T-helper 17 cell (primary cell): ENCODE measurements around the gene C5orf24. TPM values are rescaled to one million over a fixed set of nuclear protein-coding genes. Genes with fewer than 3 reads are reported as not detected.
A peak's percentile ranks its signal among the peaks of the same experiment; 100 is the strongest.
"Not testable (repeated sequence)": the region's sequence is repeated elsewhere in the genome, so short reads cannot be mapped to it uniquely, and the experiment has no call there.

Experiments used
- ATAC-seq: fragments of 150-1000 bp; cut with Tn5 transposase; 2 replicates; pipeline ENCODE4 v1.10.0; 2021; ENCODE audit warnings: mild to moderate bottlenecking, moderate library complexity
- DNase-seq, 3 donors: peaks; one replicate each; pipeline versions ENCODE4 v3.0.0 to v3.0.0-alpha.2; 2020 to 2021
- H3K9me3 ChIP-seq: one replicate; pipeline ENCODE4 v1.7.0; 2013; ENCODE audit warnings: low read length, mild to moderate bottlenecking; ENCODE audit not compliant: control insufficient read depth, poor library complexity, severe bottlenecking
- H3K27ac Mint-ChIP-seq: one replicate; pipeline ENCODE4 v1.8.0; 2022; ENCODE audit warnings: mild to moderate bottlenecking, moderate library complexity, mixed read lengths
- H3K27me3 Mint-ChIP-seq: one replicate; pipeline ENCODE4 v1.8.0; 2022; ENCODE audit warnings: mixed read lengths
- H3K36me3 Mint-ChIP-seq: one replicate; pipeline ENCODE4 v1.8.0; 2022; ENCODE audit warnings: low read depth, mixed read lengths
- H3K4me1 Mint-ChIP-seq: one replicate; pipeline ENCODE4 v1.8.0; 2022; ENCODE audit warnings: mild to moderate bottlenecking, mixed read lengths
- H3K4me3 Mint-ChIP-seq: one replicate; pipeline ENCODE4 v1.8.0; 2022; ENCODE audit warnings: mild to moderate bottlenecking, moderate library complexity, mixed read lengths
- total RNA-seq, 4 donors: library from RNA in 2 of 4; stranded (reverse) in 2 of 4; gene quantifications; one replicate each; pipeline ENCODE4 v1.2.3 and lab custom pipeline; 2022 to 2026

C5orf24 gene
- total RNA-seq, 2 donors from 2014 or later, result 23.9 to 29.5 TPM

- no peaks in the 10 kb centered on the region for H3K27me3 Mint-ChIP-seq
- peaks cover 4% of the 10 kb centered on the region for H3K36me3 Mint-ChIP-seq
- peaks cover 39% of the 10 kb centered on the region for H3K4me1 Mint-ChIP-seq
- H3K9me3 ChIP-seq, result no peaks in the 10 kb centered on the region
- peak overlapping the region; percentile 93 for H3K27ac Mint-ChIP-seq
- ATAC-seq, result peak; percentile 28
- DNase-seq, result no peak
- peak overlapping the region; percentile 95 for H3K4me3 Mint-ChIP-seq
Measured at GRCh38 chr5:134874831-134875655, 29.3 kb downstream of the C5orf24 start.

GRCh38 chr5:134877159-134877558, 31.4 kb downstream of the C5orf24 start:
- H3K4me3 Mint-ChIP-seq, result peak overlapping the region; percentile 63
- H3K9me3 ChIP-seq, result no peaks in the 10 kb centered on the region
- peaks cover 45% of the 10 kb centered on the region for H3K4me1 Mint-ChIP-seq
- ATAC-seq (no peak), DNase-seq (no peak)
- H3K36me3 Mint-ChIP-seq, result peaks cover 4% of the 10 kb centered on the region
- H3K27me3 Mint-ChIP-seq, result no peaks in the 10 kb centered on the region
- H3K27ac Mint-ChIP-seq, result peak overlapping the region; percentile 93

GRCh38 chr5:134878403-134878802, 32.6 kb downstream of the C5orf24 start:
- H3K27me3 Mint-ChIP-seq, result no peaks in the 10 kb centered on the region
- H3K4me3 Mint-ChIP-seq, result no peak overlapping the region
- DNase-seq (no peak), ATAC-seq (no peak)
- H3K4me1 Mint-ChIP-seq, result peaks cover 44% of the 10 kb centered on the region
- H3K27ac Mint-ChIP-seq, result peak overlapping the region; percentile 53
- peaks cover 4% of the 10 kb centered on the region for H3K36me3 Mint-ChIP-seq
- no peaks in the 10 kb centered on the region for H3K9me3 ChIP-seq

GRCh38 chr5:134879456-134879855, 33.7 kb downstream of the C5orf24 start:
- H3K27ac Mint-ChIP-seq, result peak overlapping the region; percentile 66
- no peaks in the 10 kb centered on the region for H3K27me3 Mint-ChIP-seq
- no peak for ATAC-seq
- DNase-seq, result no peak
- H3K4me1 Mint-ChIP-seq, result peaks cover 42% of the 10 kb centered on the region
- H3K9me3 ChIP-seq, result no peaks in the 10 kb centered on the region
- no peak overlapping the region for H3K4me3 Mint-ChIP-seq
- H3K36me3 Mint-ChIP-seq, result peaks cover 4% of the 10 kb centered on the region

DNA sequence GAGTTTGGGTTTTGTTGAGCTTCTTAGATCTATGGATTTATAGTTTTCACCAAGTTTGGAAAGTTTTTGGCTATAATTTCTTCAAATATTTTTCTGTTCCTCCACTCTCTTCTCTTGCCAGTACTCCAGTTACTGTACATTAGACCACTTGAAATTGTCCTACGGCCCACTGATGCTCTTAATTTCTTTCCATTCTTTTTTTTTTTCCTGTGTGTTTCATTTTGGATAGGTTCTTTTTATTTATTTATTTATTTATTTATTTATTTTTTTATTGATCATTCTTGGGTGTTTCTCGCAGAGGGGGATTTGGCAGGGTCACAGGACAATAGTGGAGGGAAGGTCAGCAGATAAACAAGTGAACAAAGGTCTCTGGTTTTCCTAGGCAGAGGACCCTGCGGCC, 35.2 kb downstream of the C5orf24 start:
- not testable (repeated sequence) for H3K27me3 Mint-ChIP-seq, H3K9me3 ChIP-seq, DNase-seq, H3K4me3 Mint-ChIP-seq, H3K36me3 Mint-ChIP-seq, ATAC-seq
- Mint-ChIP-seq H3K27ac (peak overlapping the region; percentile 66), H3K4me1 (peaks cover 45% of the 10 kb centered on the region)

DNA sequence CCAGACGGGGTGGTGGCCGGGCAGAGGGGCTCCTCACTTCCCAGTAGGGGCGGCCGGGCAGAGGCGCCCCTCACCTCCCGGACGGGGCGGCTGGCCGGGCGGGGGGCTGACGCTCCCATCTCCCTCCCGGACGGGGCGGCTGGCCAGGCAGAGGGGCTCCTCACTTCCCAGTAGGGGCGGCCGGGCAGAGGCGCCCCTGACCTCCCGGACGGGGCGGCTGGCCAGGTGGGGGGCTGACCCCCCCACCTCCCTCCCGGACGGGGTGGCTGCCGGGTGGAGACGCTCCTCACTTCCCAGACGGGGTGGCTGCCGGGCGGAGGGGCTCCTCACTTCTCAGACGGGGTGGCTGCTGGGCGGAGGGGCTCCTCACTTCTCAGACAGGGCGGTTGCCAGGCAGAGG, 35.9 kb downstream of the C5orf24 start:
- not testable (repeated sequence) for ATAC-seq
- peaks cover 38% of the 10 kb centered on the region for H3K4me1 Mint-ChIP-seq

DNA sequence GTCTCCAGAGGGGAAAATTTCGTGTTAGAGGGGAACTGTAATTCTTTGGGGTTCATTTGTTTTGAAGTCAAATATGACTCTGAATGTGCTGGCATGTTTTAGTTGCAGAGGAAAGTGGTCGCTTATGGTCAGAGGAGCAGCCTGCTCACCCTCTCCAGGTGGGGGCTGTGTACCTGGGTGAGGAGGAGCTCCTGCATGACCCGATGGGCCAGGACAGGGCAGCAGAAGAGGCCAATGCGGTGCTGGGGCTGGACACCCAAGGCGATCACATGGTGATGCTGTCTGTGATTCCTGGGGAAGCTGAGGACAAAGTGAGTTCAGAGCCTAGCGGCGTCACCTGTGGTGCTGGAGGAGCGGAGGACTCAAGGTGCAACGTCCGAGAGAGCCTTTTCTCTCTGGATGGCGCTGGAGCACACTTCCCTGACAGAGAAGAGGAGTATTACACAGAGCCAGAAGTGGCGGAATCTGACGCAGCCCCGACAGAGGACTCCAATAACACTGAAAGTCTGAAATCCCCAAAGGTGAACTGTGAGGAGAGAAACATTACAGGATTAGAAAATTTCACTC, 41.9 kb downstream of the C5orf24 start:
- peak overlapping the region; percentile 81 for H3K27ac Mint-ChIP-seq
- peaks cover 23% of the 10 kb centered on the region for H3K4me1 Mint-ChIP-seq
- ATAC-seq (no peak), DNase-seq (no peak)
- H3K27me3 Mint-ChIP-seq, result no peaks in the 10 kb centered on the region
- H3K4me3 Mint-ChIP-seq, result no peak overlapping the region
- no peaks in the 10 kb centered on the region for H3K9me3 ChIP-seq
- peaks cover 3% of the 10 kb centered on the region for H3K36me3 Mint-ChIP-seq

More for the DNA sequence above, 35.9 kb downstream of the C5orf24 start:
- not testable (repeated sequence) for H3K9me3 ChIP-seq, DNase-seq, H3K27ac Mint-ChIP-seq, H3K4me3 Mint-ChIP-seq, H3K36me3 Mint-ChIP-seq, H3K27me3 Mint-ChIP-seq

GRCh38 chr5:134889335-134889734, 43.6 kb downstream of the C5orf24 start:
- Mint-ChIP-seq H3K27ac (no peak overlapping the region), H3K27me3 (no peaks in the 10 kb centered on the region), H3K36me3 (peaks cover 3% of the 10 kb centered on the region), H3K4me1 (peaks cover 26% of the 10 kb centered on the region), H3K4me3 (no peak overlapping the region)
- no peaks in the 10 kb centered on the region for H3K9me3 ChIP-seq
- DNase-seq (no peak), ATAC-seq (no peak)

GRCh38 chr5:134891473-134891872, 45.7 kb downstream of the C5orf24 start:
- Mint-ChIP-seq H3K4me1 (peaks cover 16% of the 10 kb centered on the region), H3K27ac (no peak overlapping the region), H3K4me3 (no peak overlapping the region), H3K27me3 (no peaks in the 10 kb centered on the region), H3K36me3 (peaks cover 3% of the 10 kb centered on the region)
- no peak for ATAC-seq
- H3K9me3 ChIP-seq, result no peaks in the 10 kb centered on the region
- DNase-seq, result no peak

DNA sequence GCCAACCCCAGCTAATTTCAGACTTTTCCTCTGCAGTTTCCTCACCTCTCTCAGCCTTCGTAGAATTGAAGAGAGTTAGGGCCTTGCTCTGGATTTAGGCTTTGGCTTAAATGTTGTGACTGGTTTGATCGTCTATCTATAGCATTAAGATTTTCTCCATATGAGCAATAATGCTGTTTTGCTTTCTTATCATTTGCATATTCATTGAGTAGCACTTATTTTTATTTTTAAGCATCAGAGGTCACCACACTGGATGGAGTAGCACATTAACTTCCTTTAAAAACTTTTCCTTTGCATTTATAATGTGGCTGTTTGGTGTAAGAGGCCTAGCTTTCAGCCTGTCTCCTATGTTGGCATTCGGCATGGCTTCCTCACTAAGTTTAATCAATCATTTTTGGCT, 46.5 kb downstream of the C5orf24 start:
- no peaks in the 10 kb centered on the region for H3K9me3 ChIP-seq
- DNase-seq (no peak), ATAC-seq (no peak)
- Mint-ChIP-seq H3K27me3 (no peaks in the 10 kb centered on the region), H3K36me3 (peaks cover 3% of the 10 kb centered on the region), H3K4me1 (peaks cover 16% of the 10 kb centered on the region), H3K27ac (no peak overlapping the region), H3K4me3 (no peak overlapping the region)

- peaks cover 12% of the 10 kb centered on the region for H3K4me1 Mint-ChIP-seq
- peaks cover 3% of the 10 kb centered on the region for H3K36me3 Mint-ChIP-seq
- peak overlapping the region; percentile 49 for H3K27ac Mint-ChIP-seq
- DNase-seq (no peak), ATAC-seq (no peak)
- no peaks in the 10 kb centered on the region for H3K27me3 Mint-ChIP-seq
- no peak overlapping the region for H3K4me3 Mint-ChIP-seq
- no peaks in the 10 kb centered on the region for H3K9me3 ChIP-seq
Measured at GRCh38 chr5:134892926-134893325, 47.2 kb downstream of the C5orf24 start.

- ATAC-seq, result no peak
Measured at GRCh38 chr5:134893748-134894505, 48.2 kb downstream of the C5orf24 start.

DNA sequence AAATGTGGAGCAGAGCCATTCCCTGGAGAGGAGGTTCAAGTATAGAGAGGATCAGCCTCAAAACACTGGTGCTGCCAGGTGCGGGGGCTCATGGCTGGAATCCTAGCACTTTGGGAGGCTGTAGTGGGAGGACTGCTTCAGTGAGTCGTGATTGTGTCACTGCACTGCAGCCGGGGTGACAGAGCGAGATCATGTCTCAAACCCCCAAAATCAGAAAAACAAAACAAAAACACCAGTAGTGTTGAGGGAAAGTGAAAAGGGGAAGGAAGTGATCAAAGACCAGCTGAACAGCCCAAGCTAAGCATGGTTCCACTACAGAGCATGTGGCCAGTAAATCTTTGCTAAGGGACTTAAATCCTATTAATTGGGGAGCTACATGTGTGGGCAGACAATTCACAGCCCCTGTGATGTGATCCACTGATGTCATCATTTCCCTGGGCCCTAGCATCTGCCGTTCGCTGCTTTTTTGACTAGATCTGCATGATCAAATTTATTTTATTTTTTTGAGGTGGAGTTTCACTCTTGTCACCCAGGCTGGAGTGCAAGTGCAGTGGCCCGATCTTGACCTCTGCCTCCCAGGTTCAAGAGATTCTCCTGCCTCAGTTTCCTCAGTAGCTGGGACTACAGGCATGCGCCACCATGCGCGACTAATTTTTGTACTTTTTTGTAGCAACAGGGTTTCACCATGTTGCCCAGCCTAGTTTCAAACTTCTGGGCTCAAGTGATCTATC, 56.5 kb downstream of the C5orf24 start:
- Mint-ChIP-seq H3K27me3 (no peaks in the 10 kb centered on the region), H3K4me1 (peaks cover 5% of the 10 kb centered on the region), H3K4me3 (no peak overlapping the region), H3K36me3 (no peaks in the 10 kb centered on the region), H3K27ac (peak overlapping the region; percentile 16)
- no peak for DNase-seq
- H3K9me3 ChIP-seq, result no peaks in the 10 kb centered on the region
- no peak for ATAC-seq

More at GRCh38 chr5:134893748-134894505, 48.2 kb downstream of the C5orf24 start:
- Mint-ChIP-seq H3K4me1 (peaks cover 11% of the 10 kb centered on the region), H3K27me3 (no peaks in the 10 kb centered on the region), H3K36me3 (peaks cover 3% of the 10 kb centered on the region), H3K27ac (peak overlapping the region; percentile 49), H3K4me3 (no peak overlapping the region)
- no peaks in the 10 kb centered on the region for H3K9me3 ChIP-seq
- DNase-seq, result no peak
